A549 treated with GW870086 at 1 μM for 4 hours (cell line): ENCODE measurements around the gene SCGB3A2. TPM values are rescaled to one million over a fixed set of nuclear protein-coding genes. Genes with fewer than 3 reads are reported as not detected.

ENCODE experiments used
- total RNA-seq: library from RNA; stranded (reverse); fragments of 200-300 nt; extraction: Qiagen RNA extraction; gene quantifications from 5 replicates; pipeline ENCODE4 v1.2.3, GENCODE V29; 2022; ENCODE audit warnings: low read depth

Gene SCGB3A2, protein sequence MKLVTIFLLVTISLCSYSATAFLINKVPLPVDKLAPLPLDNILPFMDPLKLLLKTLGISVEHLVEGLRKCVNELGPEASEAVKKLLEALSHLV
- total RNA-seq, result not detected in 5 replicates

DNA sequence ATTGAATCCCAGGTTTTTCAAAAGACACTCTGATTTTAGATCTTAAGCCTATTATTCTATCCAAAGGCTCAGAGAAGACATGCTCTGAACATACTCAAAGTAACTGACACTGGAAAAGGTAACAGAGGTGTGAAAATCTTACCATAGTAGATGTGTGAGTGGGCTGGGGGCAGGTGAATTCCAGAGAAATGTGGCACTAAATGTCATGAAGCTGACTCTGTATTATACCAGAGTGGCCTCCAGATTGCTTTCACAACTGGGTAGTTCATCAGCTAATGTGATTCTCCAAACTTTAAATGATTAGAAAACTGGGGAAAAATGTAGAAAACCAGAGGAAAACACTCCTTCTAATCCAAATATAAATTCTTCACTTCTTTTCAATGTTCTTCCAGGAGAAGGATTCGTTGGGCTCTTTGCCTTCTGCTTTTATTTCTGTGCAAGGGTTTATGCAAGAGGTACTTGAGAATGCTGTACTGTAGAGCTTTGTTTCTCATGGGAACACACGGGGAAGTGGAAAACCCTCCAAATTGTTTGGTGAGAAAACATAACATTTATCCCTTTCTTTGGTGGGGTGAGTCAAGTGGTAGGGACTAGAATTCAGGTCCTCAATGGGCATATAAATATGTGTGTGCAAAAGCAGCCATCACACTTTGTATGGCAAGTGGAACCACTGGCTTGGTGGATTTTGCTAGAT lies at the start of gene SCGB3A2:
Gene SCGB3A2, plus strand, starts transcription at position 646 of the 694 bp plus-strand sequence. CDS start 93 bp downstream, outside the sequence.

DNA sequence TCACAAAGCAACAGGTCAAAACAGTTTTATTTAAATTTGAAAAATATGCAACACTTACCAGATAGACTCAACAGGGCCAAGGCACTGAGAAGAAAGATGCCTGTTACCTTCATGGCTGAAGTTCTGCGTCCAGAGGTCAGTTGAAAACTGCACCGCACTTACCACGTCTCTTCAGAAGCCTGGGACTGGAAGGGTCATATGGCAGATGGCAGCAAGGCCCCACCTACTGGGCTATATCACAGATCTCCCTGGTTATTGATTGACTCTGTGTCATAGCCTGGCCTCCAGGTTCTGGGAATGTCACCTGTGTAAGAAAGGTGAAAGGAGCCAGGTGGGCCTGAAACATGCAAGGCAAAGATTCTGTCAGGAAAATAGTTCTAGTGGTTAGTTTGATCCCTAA lies 47.0 kb upstream of the SCGB3A2 start, which contains the start of gene SPINK1:
Gene SPINK1, minus strand, starts transcription at position 207 of the 400 bp plus-strand sequence. Its CDS starts 94 bp downstream, at position 113.

DNA sequence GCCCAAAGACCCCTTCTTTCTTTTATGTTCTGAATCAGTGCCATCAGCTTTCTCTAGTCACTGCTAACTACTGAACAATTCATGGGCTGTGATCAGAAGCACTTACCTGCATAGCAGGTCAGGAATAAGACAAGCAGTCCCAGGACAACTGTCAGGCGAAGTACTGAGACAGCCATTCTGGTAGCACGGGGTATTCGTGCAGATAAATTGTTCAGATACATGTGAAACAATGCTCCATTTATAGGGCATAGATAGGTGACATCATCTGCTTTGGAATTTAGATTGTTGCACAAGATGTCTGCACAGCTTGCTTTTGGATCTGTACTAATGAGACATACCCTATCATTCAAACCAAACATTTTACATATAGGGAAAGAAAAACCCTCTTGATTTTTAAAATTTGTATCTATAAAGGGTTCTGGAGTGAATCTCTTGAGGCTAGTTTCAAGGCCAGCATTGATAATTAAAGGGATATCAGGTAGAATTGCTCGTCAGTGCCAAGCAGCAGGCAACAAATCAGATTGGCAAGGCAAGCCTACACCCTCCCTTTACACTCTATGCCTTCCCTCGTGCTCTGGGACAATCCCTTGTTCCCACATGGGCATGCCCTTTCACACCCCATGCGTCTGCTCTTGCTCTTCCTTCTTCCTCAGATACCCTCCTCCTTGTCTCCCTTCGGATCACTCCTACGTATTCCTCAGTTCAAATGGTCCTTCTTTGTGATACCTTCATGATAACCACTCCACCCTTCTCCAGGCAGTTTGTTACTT lies 28.0 kb downstream of the SCGB3A2 start, which contains the start of gene C5orf46:
Gene C5orf46, minus strand, starts transcription at position 213 of the 770 bp plus-strand sequence. Its CDS starts 37 bp downstream, at position 176.

Other genes with a start within 250 kb of the SCGB3A2 start
- not detected in 5 replicates for gene JAKMIP2, start 96.0 kb upstream of the SCGB3A2 start, total RNA-seq
- gene SPINK1, start 47.0 kb upstream of the SCGB3A2 start, total RNA-seq, result 0.34 to 2.2 TPM (median 0.95 TPM) in 5 replicates
- gene C5orf46, start 27.8 kb downstream of the SCGB3A2 start, total RNA-seq, result not detected in 5 replicates
- not detected in 5 replicates for gene SPINK5, start 185.3 kb downstream of the SCGB3A2 start, total RNA-seq